HG03280 (cell line): Measurements from ENCODE around the gene KCNJ14.
A peak's percentile ranks its signal among the peaks of the same experiment; 100 is the strongest.

Experiments
- ATAC-seq: cut with Tn5 transposase; IDR thresholded peaks from one replicate; pipeline ENCODE4 v1.9.1; 2021; ENCODE audit warnings: mild to moderate bottlenecking, moderate library complexity; ENCODE audit not compliant: unreplicated experiment

The KCNJ14 gene

DNA sequence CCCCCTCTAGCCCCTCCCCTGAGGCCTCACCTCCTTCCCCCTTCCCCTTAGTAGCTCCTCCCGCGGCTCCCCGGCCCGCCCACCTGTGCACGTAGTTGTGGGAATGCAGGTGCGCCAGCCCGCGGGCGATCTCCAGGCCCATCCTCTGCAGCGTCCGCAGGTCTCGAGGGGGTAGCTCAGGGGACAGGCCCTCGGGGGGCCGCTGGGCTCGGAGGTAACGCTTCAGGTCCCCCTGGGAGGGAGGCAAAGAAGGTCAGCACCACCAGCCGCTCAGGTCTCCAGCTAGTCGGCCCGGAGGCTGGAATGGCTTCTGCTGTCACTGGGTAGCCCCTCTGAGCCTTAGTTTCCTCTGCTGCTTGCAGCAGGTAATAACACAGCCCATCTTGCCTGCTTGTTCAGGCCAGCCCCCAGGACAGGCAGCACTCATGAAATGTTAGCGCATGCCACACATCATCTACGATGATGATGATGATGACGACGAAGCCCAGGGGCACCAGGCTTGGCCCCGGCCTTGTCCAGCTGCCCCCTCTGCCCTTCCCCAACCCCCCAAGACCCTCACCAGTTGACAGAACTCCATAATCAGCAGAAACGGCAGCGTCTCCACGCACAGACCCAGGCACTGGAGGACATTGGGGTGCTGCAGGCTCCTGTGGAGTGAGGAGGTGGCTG is 47.1 kb downstream of the KCNJ14 start:
- no peak for ATAC-seq

- no peak for ATAC-seq
These were observed 50.9 kb downstream of the KCNJ14 start for GRCh38 chr19:48506138-48506733.

DNA sequence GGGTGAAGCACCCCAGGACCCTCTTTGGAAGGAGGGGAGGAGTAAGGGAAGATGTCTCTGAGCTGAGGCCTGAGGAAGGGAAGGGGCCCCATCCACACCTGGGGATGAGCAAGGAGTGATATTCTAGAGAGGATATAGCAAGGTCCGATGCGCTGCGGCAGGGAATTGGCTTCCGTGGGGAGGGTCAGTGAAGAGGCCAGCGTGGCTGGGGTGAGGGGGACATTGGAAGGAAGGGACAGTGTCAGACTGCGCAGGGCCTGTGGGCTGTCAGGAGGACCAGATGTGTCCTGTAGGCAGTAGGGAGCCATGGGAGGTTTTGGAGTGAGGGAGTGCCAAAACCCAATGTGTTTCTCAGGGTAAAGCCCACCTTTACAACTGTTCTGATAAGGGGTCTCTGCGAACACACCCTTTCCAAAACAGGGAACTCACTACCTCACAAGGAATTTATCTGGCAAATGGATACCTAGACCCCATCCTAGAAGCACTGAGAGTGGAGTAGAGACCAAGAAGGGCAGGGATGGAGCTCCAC is 52.6 kb downstream of the KCNJ14 start:
- ATAC-seq: no peak

GRCh38 chr19:48508729-48509411 is 53.5 kb downstream of the KCNJ14 start:
- no peak for ATAC-seq

DNA sequence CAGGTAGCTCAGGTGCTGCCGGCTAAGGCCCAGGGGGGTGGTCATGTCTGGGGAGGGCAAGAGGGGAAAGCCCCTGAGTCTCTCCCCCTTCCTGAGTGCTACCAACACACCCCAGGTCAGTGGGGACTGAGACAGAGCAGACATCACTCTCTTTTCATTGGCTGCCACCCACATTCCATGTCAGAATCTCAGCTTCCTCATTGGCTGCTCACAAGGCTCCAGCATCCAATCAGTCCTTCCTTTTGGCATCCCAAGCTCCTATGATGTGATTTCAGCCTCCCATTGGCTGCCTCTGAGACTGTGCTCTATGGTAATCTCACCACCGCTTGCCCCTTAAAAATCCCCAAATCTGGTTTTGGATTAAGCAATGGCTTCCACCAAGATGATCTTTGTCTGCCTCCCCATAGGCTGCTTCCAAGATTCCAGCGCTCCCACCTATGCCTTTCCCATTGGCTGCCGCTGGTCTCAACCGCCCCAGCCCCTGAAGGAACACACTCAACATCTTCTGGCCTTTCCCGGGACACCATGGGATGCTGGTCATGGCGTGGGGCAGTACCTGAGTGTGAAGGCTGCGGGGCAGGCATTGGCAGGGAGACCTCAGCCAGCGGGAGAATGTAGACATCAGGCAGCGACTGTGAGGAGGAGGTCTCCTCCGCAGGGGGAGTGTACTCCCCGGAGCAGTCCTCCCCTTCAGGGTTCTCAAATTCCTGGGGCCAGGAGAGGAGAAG is 54.3 kb downstream of the KCNJ14 start:
- no peak for ATAC-seq

DNA sequence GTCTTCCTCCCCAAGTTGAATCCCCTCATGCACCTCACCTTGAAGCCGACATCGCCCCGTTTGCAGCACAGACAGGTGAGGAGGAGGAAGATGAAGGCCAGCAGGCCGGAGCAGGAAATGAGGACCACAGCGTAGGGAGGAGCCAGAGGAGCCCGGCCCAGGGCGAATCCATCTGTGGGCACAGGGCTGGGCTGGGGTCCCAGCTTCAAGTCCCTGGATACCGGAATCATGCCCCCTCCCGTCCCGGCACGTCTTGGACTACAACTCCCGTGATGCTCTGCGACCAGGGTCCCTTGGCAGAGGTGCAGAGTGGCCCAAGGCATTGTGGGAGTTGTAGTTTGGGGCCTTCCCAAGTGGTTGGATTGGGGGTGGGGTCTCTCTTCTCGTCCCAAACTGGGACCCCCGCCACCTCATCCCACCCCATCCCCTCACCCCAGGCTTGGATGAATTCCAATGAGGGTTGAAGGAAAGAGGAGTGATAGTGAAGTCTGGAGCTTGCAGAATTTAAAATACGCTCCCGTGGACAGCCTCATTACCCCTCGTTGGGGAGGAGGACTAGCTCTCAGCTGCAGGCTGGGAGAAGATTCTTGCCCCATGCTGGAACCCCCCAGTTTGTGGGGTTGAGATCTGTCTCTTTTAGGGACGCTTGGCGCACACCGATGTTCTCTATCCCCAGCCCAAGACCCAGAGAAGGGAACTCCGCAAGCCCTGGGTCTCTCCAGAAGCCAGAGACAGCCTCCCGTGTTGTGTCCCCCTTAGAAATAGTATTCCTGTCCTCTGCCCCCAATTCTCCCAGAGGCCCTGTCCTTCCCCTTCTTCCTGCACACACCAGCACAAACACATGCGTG is 55.3 kb downstream of the KCNJ14 start:
- no peak for ATAC-seq

GRCh38 chr19:48511321-48511731 is 56.0 kb downstream of the KCNJ14 start:
- ATAC-seq: no peak

DNA sequence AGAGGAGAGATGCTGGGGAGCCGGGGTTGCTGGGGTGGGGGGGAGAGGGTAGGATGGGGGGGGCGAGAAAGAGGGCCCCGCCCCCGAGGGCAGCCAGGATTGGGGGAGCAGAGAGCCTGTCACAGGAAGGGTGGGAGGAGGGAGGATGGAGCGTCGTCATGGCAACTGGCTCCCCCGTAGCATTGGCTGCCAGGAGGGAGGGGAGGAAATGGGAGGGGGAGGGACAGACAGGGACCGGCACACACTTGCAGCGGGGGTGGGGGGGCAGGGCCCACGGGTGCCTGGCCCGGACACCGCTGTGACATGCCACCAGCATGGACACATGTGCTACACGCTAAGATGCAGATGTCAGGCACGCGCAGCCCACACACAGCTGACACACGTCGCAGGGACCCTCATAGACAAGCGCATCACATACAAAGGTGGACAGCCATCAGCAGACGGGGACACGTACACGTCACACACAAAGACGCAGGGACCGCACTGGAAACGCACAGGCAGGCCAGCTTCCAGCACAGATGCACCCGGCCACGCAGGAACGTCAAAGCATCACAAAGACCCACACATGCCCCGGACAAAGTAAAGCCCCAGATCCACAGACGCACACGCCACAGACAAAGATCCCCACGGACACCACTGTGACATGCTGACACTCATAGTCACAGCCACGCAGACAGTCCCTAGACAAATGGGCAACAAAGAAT is 56.6 kb downstream of the KCNJ14 start, which contains the start of gene LMTK3:
Gene LMTK3 (minus strand): TSS at position 36 of the 704 bp plus-strand sequence. CDS start 259 bp downstream, outside the sequence.
- ATAC-seq: no peak

DNA sequence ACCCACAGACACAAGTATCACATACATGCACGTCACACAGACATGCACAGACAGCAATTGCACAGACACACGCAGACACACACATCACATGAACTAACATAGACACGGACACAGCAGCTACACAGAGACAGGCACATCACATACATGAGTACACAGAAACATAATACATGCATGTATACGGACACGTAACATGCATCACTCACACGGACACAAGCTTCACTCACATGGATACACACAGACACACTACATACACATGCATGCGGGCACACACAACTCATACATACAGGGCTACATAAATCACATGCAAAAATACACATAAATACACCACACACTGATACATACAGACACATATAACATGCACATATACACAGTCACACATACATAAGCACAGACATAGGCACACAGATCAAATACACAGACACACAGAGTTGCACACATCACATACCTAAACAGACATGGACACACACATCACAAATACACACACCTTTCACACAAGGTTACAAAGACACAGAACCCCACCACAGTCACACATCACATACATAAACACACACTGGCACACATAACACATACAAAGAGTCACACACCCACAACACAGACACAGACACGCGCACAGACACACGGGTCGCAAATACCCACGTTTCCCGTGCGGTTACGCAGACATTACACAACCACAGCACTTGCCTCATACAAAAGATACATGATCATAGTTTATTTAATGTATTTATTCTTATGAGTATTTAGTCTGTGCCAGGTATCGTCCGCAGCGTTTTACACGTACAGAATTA is 57.3 kb downstream of the KCNJ14 start:
- ATAC-seq: no peak

GRCh38 chr19:48513289-48514122 is 58.1 kb downstream of the KCNJ14 start:
- ATAC-seq: peak; percentile 71

- no peak for ATAC-seq
These were observed 58.7 kb downstream of the KCNJ14 start for GRCh38 chr19:48514123-48514458.

GRCh38 chr19:48516536-48516935 is 61.2 kb downstream of the KCNJ14 start:
- no peak for ATAC-seq
